ENCODE measurements around the gene LRP2. TPM values are rescaled to one million over a fixed set of nuclear protein-coding genes. Genes with fewer than 3 reads are reported as not detected.

LRP2 gene
- total and polyA plus RNA-seq, 3 experiments from 2014 or later: 0.04 to 0.07 TPM; not detected in 1

DNA sequence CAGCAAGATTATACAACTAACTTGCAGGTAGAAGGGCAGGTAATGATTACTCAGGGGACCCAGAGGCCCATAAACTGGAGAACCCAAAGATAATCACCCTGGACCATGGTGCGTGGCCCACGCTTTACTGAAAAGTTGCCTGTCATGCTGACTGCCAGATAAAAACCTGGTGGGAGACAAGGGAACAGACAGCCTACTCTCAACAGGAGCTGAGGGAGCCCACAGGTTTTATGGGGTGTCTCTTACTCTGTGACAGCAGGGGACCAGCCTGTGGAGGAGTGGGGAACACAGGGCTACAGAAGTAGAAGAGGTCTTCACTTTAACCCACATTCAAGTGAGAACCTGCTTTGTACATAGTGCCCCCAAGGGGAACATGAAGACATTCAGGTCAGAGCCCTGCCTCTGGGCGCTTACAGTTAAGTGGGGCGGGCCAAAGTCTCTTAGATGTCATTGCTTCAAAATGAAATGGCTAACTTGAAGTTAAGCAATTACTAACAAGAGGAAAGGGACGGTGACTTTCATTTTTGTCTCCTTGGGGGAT lies 232.6 kb downstream of the LRP2 start:
- H3K27me3 ChIP-seq (ENCODE audit: insufficient read depth, low read length, poor library complexity, severe bottlenecking): no peaks in the 10 kb centered on the region
- H3K36me3 ChIP-seq (ENCODE audit: insufficient read depth, low read length): no peaks in the 10 kb centered on the region
- no peak overlapping the region for H3K27ac Mint-ChIP-seq
- peaks cover 0 to 4% (median 4%) of the 10 kb centered on the region in 3 donors for H3K4me1 Mint-ChIP-seq
- no peak overlapping the region for H3K4me3 Mint-ChIP-seq
- H3K27me3 Mint-ChIP-seq: no peaks in the 10 kb centered on the region
- H3K9me3 Mint-ChIP-seq: no peaks in the 10 kb centered on the region
- H3K36me3 Mint-ChIP-seq: no peaks in the 10 kb centered on the region
- H3K4me3 ChIP-seq (ENCODE audit: low read length): no peak overlapping the region
- no peak for DNase-seq
- ChIA-PET POLR2A (no interaction called here), CTCF (interaction anchor here (1.1 to 3.7 kb wide), 4 partner anchors 12 to 171 kb away, joined by 3 to 76 read pairs (median 20); no protein-coding TSS in a partner anchor)
- no peaks in the 10 kb centered on the region for H3K4me1 ChIP-seq (ENCODE audit: insufficient read depth, low read length)
- H3K9me3 ChIP-seq (ENCODE audit: low read length): no peaks in the 10 kb centered on the region
- peak overlapping the region; percentile 35 for H3K27ac ChIP-seq (ENCODE audit: low read depth, low read length)

DNA sequence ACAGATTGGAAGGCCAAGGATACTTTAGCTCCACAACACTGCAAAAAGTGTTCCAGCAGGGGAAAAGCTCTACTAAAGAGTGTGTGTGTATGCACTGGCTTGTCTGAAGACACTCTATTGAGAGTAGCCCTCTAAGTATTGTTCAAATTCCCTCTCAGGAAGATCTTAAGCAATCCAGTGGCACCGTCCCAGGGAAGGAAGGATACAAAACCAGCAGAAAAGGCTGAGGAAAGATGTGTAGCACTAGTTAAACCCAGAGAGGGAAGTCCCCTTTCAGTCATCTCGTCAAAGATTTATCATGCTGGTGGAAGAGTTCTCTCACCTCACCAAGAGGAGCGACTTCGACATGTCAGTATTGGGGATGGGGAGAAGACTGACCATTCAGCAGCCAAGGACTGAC lies 242.5 kb downstream of the LRP2 start:
- Histone ChIP-seq H3K27ac (ENCODE audit: low read depth, low read length) (no peak overlapping the region), H3K4me3 (ENCODE audit: low read length) (no peak overlapping the region), H3K4me1 (ENCODE audit: insufficient read depth, low read length) (no peaks in the 10 kb centered on the region), H3K27me3 (ENCODE audit: insufficient read depth, low read length, poor library complexity, severe bottlenecking) (no peaks in the 10 kb centered on the region), H3K9me3 (ENCODE audit: low read length) (no peaks in the 10 kb centered on the region), H3K36me3 (ENCODE audit: insufficient read depth, low read length) (no peaks in the 10 kb centered on the region)
- no peak overlapping the region for H3K27ac Mint-ChIP-seq
- H3K9me3 Mint-ChIP-seq: peaks cover 0 to 5% (median 0%) of the 10 kb centered on the region in 5 donors
- peaks cover 0 to 13% (median 4%) of the 10 kb centered on the region in 3 donors for H3K36me3 Mint-ChIP-seq
- POLR2A ChIA-PET: no interaction called here
- CTCF ChIA-PET: interaction anchor here (1.1 to 3.6 kb wide), 3 partner anchors 10 to 12 kb away, joined by 4 to 16 read pairs (median 4); no protein-coding TSS in a partner anchor
- peaks cover 17 to 35% of the 10 kb centered on the region in 2 donors for H3K27me3 Mint-ChIP-seq
- DNase-seq: no peak
- no peaks in the 10 kb centered on the region for H3K4me1 Mint-ChIP-seq
- H3K4me3 Mint-ChIP-seq: no peak overlapping the region

DNA sequence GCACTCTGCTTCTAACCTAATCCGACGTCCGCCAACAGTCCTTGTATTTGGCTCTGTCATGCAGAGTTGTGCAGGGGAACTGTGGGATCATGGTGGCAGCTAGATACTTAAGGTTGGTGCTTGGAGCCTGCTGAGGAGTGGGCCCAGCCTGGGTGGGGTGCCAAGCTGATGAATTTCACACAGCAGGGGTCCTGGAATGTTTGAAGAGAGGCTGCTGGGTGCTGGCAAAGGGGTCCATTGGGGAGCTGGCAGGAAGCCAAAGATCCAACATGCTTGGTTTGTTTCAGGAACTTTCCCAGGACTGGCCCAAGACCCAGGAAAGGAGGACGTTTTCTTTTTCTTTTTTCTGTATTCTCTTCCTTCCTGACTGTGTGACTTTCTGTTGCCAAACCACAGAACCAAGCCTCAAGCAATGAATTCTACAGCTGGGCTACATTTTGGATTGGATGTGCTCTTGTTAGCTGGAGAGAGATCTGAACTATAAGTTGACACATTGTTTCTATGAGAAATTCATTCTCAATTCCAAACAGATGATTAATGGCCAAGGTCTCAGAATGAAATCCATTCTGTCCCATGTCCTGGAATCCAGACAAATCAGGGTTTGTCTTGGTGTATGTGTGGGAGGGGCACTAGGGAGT lies 243.1 kb downstream of the LRP2 start:
- Mint-ChIP-seq H3K27me3 (peaks cover 12 to 35% of the 10 kb centered on the region in 2 donors), H3K4me3 (no peak overlapping the region), H3K27ac (no peak overlapping the region), H3K9me3 (peaks cover 0 to 5% (median 0%) of the 10 kb centered on the region in 5 donors), H3K36me3 (peaks cover 0 to 13% (median 4%) of the 10 kb centered on the region in 3 donors), H3K4me1 (no peaks in the 10 kb centered on the region)
- POLR2A ChIA-PET: no interaction called here
- Histone ChIP-seq H3K27ac (ENCODE audit: low read depth, low read length) (no peak overlapping the region), H3K27me3 (ENCODE audit: insufficient read depth, low read length, poor library complexity, severe bottlenecking) (peaks cover under 1% of the 10 kb centered on the region), H3K4me3 (ENCODE audit: low read length) (no peak overlapping the region), H3K4me1 (ENCODE audit: insufficient read depth, low read length) (no peaks in the 10 kb centered on the region), H3K9me3 (ENCODE audit: low read length) (no peaks in the 10 kb centered on the region), H3K36me3 (ENCODE audit: insufficient read depth, low read length) (no peaks in the 10 kb centered on the region)
- CTCF ChIA-PET: interaction anchor here (0.5 to 3.6 kb wide), 5 partner anchors 10 to 398 kb away, joined by 3 to 16 read pairs (median 3); no protein-coding TSS in a partner anchor
- DNase-seq: no peak

DNA sequence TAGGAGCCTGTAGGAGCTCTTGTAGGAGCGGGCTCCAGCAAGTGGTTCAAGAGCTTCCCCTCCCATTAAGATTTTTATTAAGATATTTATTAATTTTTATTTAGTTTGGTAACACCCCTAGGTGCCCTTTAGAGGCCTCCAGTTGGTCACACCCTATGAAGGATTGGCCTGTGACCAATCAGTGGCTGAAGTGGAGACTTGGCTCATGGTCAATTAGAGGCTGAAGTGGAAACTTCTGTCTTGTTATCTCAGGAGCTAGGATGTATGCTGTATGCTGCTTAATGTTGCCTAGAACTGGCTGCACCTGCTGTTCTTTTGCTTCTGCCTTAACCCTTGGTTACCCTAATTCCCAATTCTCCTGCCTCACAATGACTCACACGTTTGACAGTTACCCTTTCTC lies 244.3 kb downstream of the LRP2 start:
- Histone ChIP-seq H3K27ac (ENCODE audit: low read depth, low read length) (no peak overlapping the region), H3K4me1 (ENCODE audit: insufficient read depth, low read length) (no peaks in the 10 kb centered on the region), H3K27me3 (ENCODE audit: insufficient read depth, low read length, poor library complexity, severe bottlenecking) (peaks cover 4% of the 10 kb centered on the region), H3K4me3 (ENCODE audit: low read length) (no peak overlapping the region), H3K9me3 (ENCODE audit: low read length) (no peaks in the 10 kb centered on the region), H3K36me3 (ENCODE audit: insufficient read depth, low read length) (no peaks in the 10 kb centered on the region)
- ChIA-PET POLR2A (no interaction called here), CTCF (interaction anchor here (1.1 to 4.3 kb wide), 2 partner anchors 13 to 24 kb away, joined by 3 to 14 read pairs; no protein-coding TSS in a partner anchor)
- H3K4me3 Mint-ChIP-seq: no peak overlapping the region
- no peak for DNase-seq
- no peak overlapping the region for H3K27ac Mint-ChIP-seq
- H3K36me3 Mint-ChIP-seq: peaks cover 0 to 13% (median 4%) of the 10 kb centered on the region in 3 donors
- H3K4me1 Mint-ChIP-seq: no peaks in the 10 kb centered on the region
- H3K9me3 Mint-ChIP-seq: peaks cover 0 to 5% (median 0%) of the 10 kb centered on the region in 5 donors
- peaks cover 12 to 35% of the 10 kb centered on the region in 2 donors for H3K27me3 Mint-ChIP-seq

DNA sequence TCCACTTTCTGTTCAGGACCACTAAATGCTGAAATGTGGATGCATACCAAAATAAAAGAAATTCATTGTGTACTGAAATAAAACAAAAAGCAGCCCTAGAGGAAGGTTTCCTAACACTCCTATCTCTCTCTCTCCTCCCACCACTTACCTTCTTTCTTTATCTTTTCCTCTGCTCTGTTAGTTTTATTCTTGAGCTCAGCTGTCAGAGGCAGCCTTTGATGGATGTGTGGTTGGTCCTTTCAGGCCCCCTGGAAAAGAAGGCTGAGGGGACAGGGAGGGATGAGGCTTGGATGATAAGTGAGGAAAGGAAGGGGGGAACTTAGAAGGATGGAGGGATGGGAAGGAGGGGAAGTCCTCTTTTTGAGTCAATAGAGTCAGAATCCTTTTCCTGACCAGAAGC lies 245.3 kb downstream of the LRP2 start:
- Histone ChIP-seq H3K27me3 (ENCODE audit: insufficient read depth, low read length, poor library complexity, severe bottlenecking) (peaks cover 4% of the 10 kb centered on the region), H3K27ac (ENCODE audit: low read depth, low read length) (no peak overlapping the region), H3K36me3 (ENCODE audit: insufficient read depth, low read length) (no peaks in the 10 kb centered on the region), H3K4me3 (ENCODE audit: low read length) (no peak overlapping the region), H3K9me3 (ENCODE audit: low read length) (no peaks in the 10 kb centered on the region), H3K4me1 (ENCODE audit: insufficient read depth, low read length) (no peaks in the 10 kb centered on the region)
- Mint-ChIP-seq H3K27me3 (peaks cover 10 to 35% of the 10 kb centered on the region in 2 donors), H3K4me1 (no peaks in the 10 kb centered on the region), H3K36me3 (peaks cover 0 to 10% (median 2%) of the 10 kb centered on the region in 3 donors), H3K9me3 (peaks cover 0 to 3% (median 0%) of the 10 kb centered on the region in 5 donors), H3K4me3 (peak overlapping the region in 1 of 7 donors; percentile 65), H3K27ac (no peak overlapping the region)
- no peak for DNase-seq
- ChIA-PET POLR2A (no interaction called here), CTCF (interaction anchor here (4.3 kb wide), 1 partner anchor 14 kb away, joined by 14 read pairs; no protein-coding TSS in a partner anchor)

DNA sequence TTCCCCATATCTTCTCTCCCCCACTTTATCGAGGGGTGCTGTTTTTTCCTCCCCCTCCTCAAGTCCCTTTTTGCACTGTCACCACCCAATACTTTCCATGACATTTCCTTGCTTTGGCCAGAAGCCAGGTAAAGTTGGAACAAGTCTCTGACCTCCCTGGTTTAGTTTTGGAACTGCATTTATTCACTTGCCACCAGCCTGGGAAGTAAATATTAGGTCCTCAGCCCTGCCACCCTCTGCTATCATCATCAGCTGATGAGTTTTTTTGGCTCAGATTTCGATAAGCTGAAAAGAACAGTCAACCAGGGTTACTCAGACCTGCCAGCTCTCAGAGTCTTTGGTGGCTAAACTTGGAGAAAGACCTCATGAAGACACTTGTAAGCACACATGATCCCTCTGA lies 246.0 kb downstream of the LRP2 start:
- CTCF ChIA-PET: interaction anchor here (1.4 to 4.3 kb wide), 2 partner anchors 15 to 26 kb away, joined by 3 to 14 read pairs; no protein-coding TSS in a partner anchor
- H3K4me1 Mint-ChIP-seq: no peaks in the 10 kb centered on the region

DNA sequence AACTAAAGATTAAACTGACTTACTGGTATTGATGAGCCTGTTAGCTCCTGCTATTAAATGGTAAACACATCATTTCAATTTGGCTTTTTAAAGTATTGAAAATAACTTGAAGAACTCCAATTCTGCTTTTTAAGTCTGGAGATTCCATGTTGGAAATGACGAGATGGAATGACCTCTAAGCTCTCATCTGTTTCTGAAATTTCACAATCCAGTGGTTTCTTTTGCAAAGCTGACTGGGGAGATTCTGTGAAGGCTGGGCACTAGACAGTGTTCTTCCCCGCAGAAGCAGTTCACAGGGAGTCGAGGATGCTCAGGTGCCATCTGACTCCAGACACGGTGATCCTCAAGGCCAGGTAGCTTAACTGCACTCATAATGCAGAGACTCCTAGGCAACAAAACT lies 248.3 kb downstream of the LRP2 start:
- Mint-ChIP-seq H3K9me3 (no peaks in the 10 kb centered on the region), H3K4me3 (no peak overlapping the region), H3K27me3 (peaks cover 12 to 27% of the 10 kb centered on the region in 2 donors), H3K4me1 (peaks cover 4 to 7% (median 6%) of the 10 kb centered on the region in 3 donors), H3K36me3 (no peaks in the 10 kb centered on the region), H3K27ac (peak overlapping the region in 1 of 8 donors; percentile 29)
- Histone ChIP-seq H3K4me1 (ENCODE audit: insufficient read depth, low read length) (peaks cover 10% of the 10 kb centered on the region), H3K9me3 (ENCODE audit: low read length) (no peaks in the 10 kb centered on the region), H3K4me3 (ENCODE audit: low read length) (no peak overlapping the region), H3K36me3 (ENCODE audit: insufficient read depth, low read length) (no peaks in the 10 kb centered on the region), H3K27ac (ENCODE audit: low read depth, low read length) (no peak overlapping the region), H3K27me3 (ENCODE audit: insufficient read depth, low read length, poor library complexity, severe bottlenecking) (peaks cover 4% of the 10 kb centered on the region)
- DNase-seq: no peak
- CTCF ChIA-PET: interaction anchor here (4.3 kb wide), 1 partner anchor 17 kb away, joined by 14 read pairs; no protein-coding TSS in a partner anchor
- POLR2A ChIA-PET: no interaction called here

More for the DNA sequence above, 246.0 kb downstream of the LRP2 start:
- peaks cover 4% of the 10 kb centered on the region for H3K27me3 ChIP-seq (ENCODE audit: insufficient read depth, low read length, poor library complexity, severe bottlenecking)
- Mint-ChIP-seq H3K27me3 (peaks cover 9 to 35% of the 10 kb centered on the region in 2 donors), H3K9me3 (no peaks in the 10 kb centered on the region), H3K36me3 (peaks cover 0 to 6% (median 2%) of the 10 kb centered on the region in 3 donors), H3K27ac (no peak overlapping the region), H3K4me3 (no peak overlapping the region)
- H3K27ac ChIP-seq (ENCODE audit: low read depth, low read length): no peak overlapping the region
- no peak overlapping the region for H3K4me3 ChIP-seq (ENCODE audit: low read length)
- H3K9me3 ChIP-seq (ENCODE audit: low read length): no peaks in the 10 kb centered on the region
- POLR2A ChIA-PET: no interaction called here
- no peak for DNase-seq
- H3K4me1 ChIP-seq (ENCODE audit: insufficient read depth, low read length): no peaks in the 10 kb centered on the region
- no peaks in the 10 kb centered on the region for H3K36me3 ChIP-seq (ENCODE audit: insufficient read depth, low read length)

DNA sequence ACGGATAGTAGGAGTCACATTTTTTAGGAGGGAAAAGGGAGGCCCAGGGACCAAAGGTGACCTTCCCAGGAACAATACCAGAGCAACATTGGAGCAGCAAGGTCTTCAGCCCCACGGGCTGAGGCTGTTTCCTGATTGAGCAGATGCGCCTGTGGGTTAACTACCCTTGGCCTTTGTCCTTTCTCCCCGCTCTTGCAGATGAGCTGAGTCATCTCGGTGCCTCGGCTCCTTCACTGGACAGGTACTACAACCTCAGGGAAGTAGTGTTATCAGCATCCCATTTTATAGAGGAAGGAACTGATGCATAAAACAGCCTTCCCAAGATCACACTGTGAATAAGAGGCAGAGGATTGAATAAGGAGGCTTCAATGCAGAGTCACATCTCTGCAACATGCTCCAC lies 249.5 kb downstream of the LRP2 start:
- ChIA-PET POLR2A (no interaction called here), CTCF (interaction anchor here (8.0 kb wide), 1 partner anchor 28 kb away, joined by 147 read pairs; no protein-coding TSS in a partner anchor)
- Mint-ChIP-seq H3K4me3 (no peak overlapping the region), H3K4me1 (peaks cover 13 to 19% (median 16%) of the 10 kb centered on the region in 3 donors), H3K9me3 (no peaks in the 10 kb centered on the region), H3K27ac (no peak overlapping the region), H3K36me3 (no peaks in the 10 kb centered on the region), H3K27me3 (peaks cover 12 to 20% of the 10 kb centered on the region in 2 donors)
- H3K36me3 ChIP-seq (ENCODE audit: insufficient read depth, low read length): no peaks in the 10 kb centered on the region
- H3K9me3 ChIP-seq (ENCODE audit: low read length): no peaks in the 10 kb centered on the region
- H3K4me1 ChIP-seq (ENCODE audit: insufficient read depth, low read length): peaks cover 22% of the 10 kb centered on the region
- H3K27ac ChIP-seq (ENCODE audit: low read depth, low read length): no peak overlapping the region
- H3K4me3 ChIP-seq (ENCODE audit: low read length): no peak overlapping the region
- peaks cover 4% of the 10 kb centered on the region for H3K27me3 ChIP-seq (ENCODE audit: insufficient read depth, low read length, poor library complexity, severe bottlenecking)
- no peak for DNase-seq
